GM23338 (cell line): ENCODE results near the gene ANTXR1. TPM values are rescaled to one million over a fixed set of nuclear protein-coding genes. Genes with fewer than 3 reads are reported as not detected.

Experiments
- ATAC-seq: fragments of 200-7000 bp; cut with Tn5 transposase; 3 replicates; pipeline ENCODE4 v1.9.1; 2020
- DNase-seq: peaks from one replicate; pipeline ENCODE4 v3.0.0-alpha.2; 2015; ENCODE audit warnings: low spot score
- H2AFZ ChIP-seq: fragments of 200-600 bp; sonication (generic); 2 replicates; pipeline ENCODE4 v1.8.0; 2016; ENCODE audit warnings: antibody characterized with exemption, mild to moderate bottlenecking, moderate library complexity
- H3F3A ChIP-seq: fragments of 200-600 bp; sonication (generic); replicated peaks from 2 replicates; pipeline ENCODE4 v1.8.0; 2017; ENCODE audit warnings: antibody characterized with exemption, mixed run types, low read depth
- H3K27ac ChIP-seq: fragments of 200-600 bp; sonication (generic); 2 replicates; pipeline ENCODE4 v1.6.1; 2016; ENCODE audit warnings: low read depth
- H3K27me3 ChIP-seq: fragments of 200-600 bp; sonication (generic); 2 replicates; pipeline ENCODE4 v1.8.0; 2016; ENCODE audit warnings: mild to moderate bottlenecking, mixed run types, moderate library complexity; ENCODE audit not compliant: insufficient read depth
- H3K36me3 ChIP-seq: fragments of 200-600 bp; sonication (generic); 2 replicates; pipeline ENCODE4 v1.8.0; 2016; ENCODE audit warnings: mild to moderate bottlenecking; ENCODE audit not compliant: insufficient read depth
- H3K4me1 ChIP-seq: fragments of 200-600 bp; sonication (generic); 2 replicates; pipeline ENCODE4 v1.8.0; 2016; ENCODE audit warnings: mild to moderate bottlenecking, moderate library complexity; ENCODE audit not compliant: insufficient read depth
- H3K4me2 ChIP-seq: fragments of 200-600 bp; sonication (generic); 2 replicates; pipeline ENCODE4 v1.7.1; 2017; ENCODE audit warnings: mixed run types
- H3K4me3 ChIP-seq: fragments of 200-600 bp; sonication (generic); 2 replicates; pipeline ENCODE4 v1.6.1; 2016; ENCODE audit warnings: mixed run types
- H3K79me2 ChIP-seq: fragments of 200-600 bp; sonication (generic); replicated peaks from 2 replicates; pipeline ENCODE4 v1.8.0; 2017; ENCODE audit warnings: mild to moderate bottlenecking; ENCODE audit not compliant: insufficient read depth
- H3K9me2 ChIP-seq: fragments of 200-600 bp; sonication (generic); 2 replicates; pipeline ENCODE4 v1.8.0; 2017; ENCODE audit not compliant: insufficient read depth
- H4K20me1 ChIP-seq: fragments of 200-600 bp; sonication (generic); replicated peaks from 2 replicates; pipeline ENCODE4 v1.8.0; 2017; ENCODE audit warnings: mild to moderate bottlenecking; ENCODE audit not compliant: insufficient read depth
- H3K27ac Mint-ChIP-seq: 2 replicates; pipeline ENCODE4 v1.8.0; 2020; ENCODE audit warnings: inconsistent platforms, mild to moderate bottlenecking, moderate library complexity, mixed read lengths
- H3K27me3 Mint-ChIP-seq: 3 replicates; pipeline ENCODE4 v1.8.0; 2022; ENCODE audit warnings: low read depth, mild to moderate bottlenecking, moderate library complexity, mixed read lengths, inconsistent platforms; ENCODE audit not compliant: insufficient read depth, poor library complexity
- H3K36me3 Mint-ChIP-seq: 3 replicates; pipeline ENCODE4 v1.8.0; 2021; ENCODE audit warnings: low read depth, mild to moderate bottlenecking, inconsistent platforms, moderate library complexity, mixed read lengths
- H3K4me1 Mint-ChIP-seq: 3 replicates; pipeline ENCODE4 v1.8.0; 2020; ENCODE audit warnings: mild to moderate bottlenecking, inconsistent platforms, mixed read lengths
- H3K4me3 Mint-ChIP-seq: 3 replicates; pipeline ENCODE4 v1.8.0; 2021; ENCODE audit warnings: moderate library complexity, mild to moderate bottlenecking, inconsistent platforms, mixed read lengths
- H3K9me3 Mint-ChIP-seq: 3 replicates; pipeline ENCODE4 v1.8.0; 2020; ENCODE audit warnings: moderate library complexity, mild to moderate bottlenecking, inconsistent platforms, mixed read lengths
- CREB1 ChIP-seq: fragments of 250-450 bp; sonication (Bioruptor Pico); IDR thresholded peaks from 2 replicates; pipeline ENCODE4 v1.5.0; 2020; ENCODE audit warnings: low read depth, mild to moderate bottlenecking, moderate library complexity
- CTCF ChIP-seq, 2 experiments: fragments of 200-600 bp in 1 of 2; sonication (generic) in 1 of 2; conservative IDR thresholded peaks; 2 replicates each; pipeline versions ENCODE4 v1.5.1 to v1.6.1; 2016 to 2017; ENCODE audit warnings: antibody characterized with exemption in 2 of 2, low read depth in 2 of 2, mild to moderate bottlenecking in 2 of 2, moderate library complexity in 1 of 2
- ETS1 ChIP-seq: IDR thresholded peaks from 2 replicates; pipeline ENCODE4 v1.6.1; 2016; ENCODE audit warnings: antibody characterized with exemption
- EZH2 ChIP-seq: fragments of 200-600 bp; sonication (generic); IDR thresholded peaks from one replicate; pipeline ENCODE4 v1.8.0; 2017; ENCODE audit warnings: antibody characterized with exemption, mild to moderate bottlenecking, low read depth; ENCODE audit not compliant: unreplicated experiment
- EZH2phosphoT487 ChIP-seq: fragments of 200-600 bp; sonication (generic); IDR thresholded peaks from one replicate; pipeline ENCODE4 v1.8.1; 2018; ENCODE audit warnings: antibody characterized with exemption; ENCODE audit not compliant: unreplicated experiment
- JUNB ChIP-seq: IDR thresholded peaks from one replicate; pipeline ENCODE4 v1.6.1; 2016; ENCODE audit warnings: antibody characterized with exemption; ENCODE audit not compliant: unreplicated experiment
- NANOG ChIP-seq: IDR thresholded peaks from 2 replicates; pipeline ENCODE4 v1.6.1; 2016; ENCODE audit warnings: antibody characterized with exemption, borderline replicate concordance
- POLR2AphosphoS5 ChIP-seq: IDR thresholded peaks from 2 replicates; pipeline ENCODE4 v1.6.1; 2016; ENCODE audit warnings: antibody characterized with exemption, low read depth
- REST ChIP-seq: IDR thresholded peaks from one replicate; pipeline ENCODE4 v1.6.1; 2018; ENCODE audit warnings: antibody characterized with exemption; ENCODE audit not compliant: unreplicated experiment
- STAT1 ChIP-seq: IDR thresholded peaks from one replicate; pipeline ENCODE4 v1.6.1; 2016; ENCODE audit warnings: antibody characterized with exemption; ENCODE audit not compliant: unreplicated experiment
- ZNF114 ChIP-seq: fragments of 250-450 bp; sonication (Bioruptor Pico); IDR thresholded peaks from 2 replicates; pipeline ENCODE4 v1.5.0; 2020; ENCODE audit warnings: mild to moderate bottlenecking, moderate library complexity
- ZNF331 ChIP-seq: fragments of 250-450 bp; sonication (Bioruptor Pico); IDR thresholded peaks from 2 replicates; pipeline ENCODE4 v1.5.0; 2020; ENCODE audit warnings: low read depth, mild to moderate bottlenecking, moderate library complexity
- ZNF462 ChIP-seq: fragments of 250-450 bp; sonication (Bioruptor Pico); IDR thresholded peaks from 2 replicates; pipeline ENCODE4 v1.5.0; 2020; ENCODE audit warnings: mild to moderate bottlenecking, moderate library complexity
- polyA plus RNA-seq: library from polyadenylated mRNA; unstranded; fragments of >200 nt; fragmentation: Nextera tagmentation; extraction: Ambion mirVana; gene quantifications from 2 replicates; pipeline ENCODE4 v1.2.1, GENCODE V29; 2016
- total RNA-seq: library from RNA; depleted of rRNA; stranded (reverse); fragments of >200 nt; shearing (Covaris generic); gene quantifications from 2 replicates; pipeline ENCODE4 v1.2.3, GENCODE V29; 2014

ANTXR1 gene
- total and polyA plus RNA-seq, 2 experiments from 2014 or later, result 16.1 to 23.1 TPM

- H3K79me2 ChIP-seq, result no peaks in the 10 kb centered on the region
- H3K36me3 Mint-ChIP-seq, result peaks cover 6% of the 10 kb centered on the region
- ATAC-seq, result no peak
- no peak overlapping the region for H2AFZ ChIP-seq
- H3K27me3 ChIP-seq, result no peaks in the 10 kb centered on the region
- peaks cover 13% of the 10 kb centered on the region; the same call in 2 of the 3 replicates for H3K4me1 Mint-ChIP-seq
- peaks cover 11% of the 10 kb centered on the region; the same call in 1 of the 2 replicates for H3K4me1 ChIP-seq
- DNase-seq, result no peak
- no peaks in the 10 kb centered on the region for H3F3A ChIP-seq
- H3K36me3 ChIP-seq, result no peaks in the 10 kb centered on the region; the same call in 1 of the 2 replicates
- H3K27ac ChIP-seq, result no peak overlapping the region
- no peak overlapping the region for H3K4me3 Mint-ChIP-seq
- H3K9me2 ChIP-seq, result no peaks in the 10 kb centered on the region
- no peak for TF ChIP-seq CREB1 (CRISPR knock-in tag)
- TF ChIP-seq CTCF (conservative IDR thresholded peaks at IDR 0.05; ENCODE audit: low read depth in 2 of 2), result no peak
- no peak for TF ChIP-seq EZH2
- no peak for TF ChIP-seq ZNF331
- no peak for TF ChIP-seq ZNF114 (CRISPR knock-in tag)
- no peak for TF ChIP-seq ETS1
- no peak for TF ChIP-seq EZH2phosphoT487
- no peak for TF ChIP-seq STAT1
- TF ChIP-seq JUNB, result no peak
- TF ChIP-seq POLR2AphosphoS5, result no peak
- TF ChIP-seq REST, result no peak
- no peak for TF ChIP-seq NANOG
- TF ChIP-seq ZNF462 (CRISPR knock-in tag), result no peak
- no peak overlapping the region for H3K4me2 ChIP-seq
- no peaks in the 10 kb centered on the region for H4K20me1 ChIP-seq
- no peaks in the 10 kb centered on the region for H3K9me3 Mint-ChIP-seq
- H3K27me3 Mint-ChIP-seq, result no peaks in the 10 kb centered on the region
- no peak overlapping the region for H3K4me3 ChIP-seq
- H3K27ac Mint-ChIP-seq, result no peak overlapping the region
Measured at GRCh38 chr2:69124343-69124742, 111.4 kb downstream of the ANTXR1 start.
